ENCODE results near the gene LIMCH1.
"Not testable (repeated sequence)": the region's sequence is repeated elsewhere in the genome, so short reads cannot be mapped to it uniquely, and the experiment has no call there.

The LIMCH1 gene

GRCh38 chr4:41687971-41688370 lies 150.0 kb downstream of the LIMCH1 start:
- DNase-seq, result no peak

- peak; percentile 13 for DNase-seq
Measured at GRCh38 chr4:41692717-41693345, 154.9 kb downstream of the LIMCH1 start.

- no peak for DNase-seq
Measured at GRCh38 chr4:41693629-41694028, 155.7 kb downstream of the LIMCH1 start.

GRCh38 chr4:41696131-41696530 lies 158.2 kb downstream of the LIMCH1 start:
- no peak for DNase-seq

- DNase-seq, result no peak
Measured at GRCh38 chr4:41696763-41697162, 158.8 kb downstream of the LIMCH1 start.

- no peak for DNase-seq
Measured at GRCh38 chr4:41701983-41702382, 164.0 kb downstream of the LIMCH1 start.

- no peak for DNase-seq
Measured at GRCh38 chr4:41702770-41703169, 164.8 kb downstream of the LIMCH1 start.

- DNase-seq, result no peak
Measured at GRCh38 chr4:41703785-41704184, 165.8 kb downstream of the LIMCH1 start.

GRCh38 chr4:41709844-41710481 lies 172.0 kb downstream of the LIMCH1 start:
- DNase-seq, result no peak

- not testable (repeated sequence) for DNase-seq
Measured at GRCh38 chr4:41711654-41712053, 173.7 kb downstream of the LIMCH1 start.

GRCh38 chr4:41712425-41712824 lies 174.5 kb downstream of the LIMCH1 start:
- DNase-seq, result no peak

GRCh38 chr4:41713768-41714167 lies 175.8 kb downstream of the LIMCH1 start:
- no peak for DNase-seq

- no peak for DNase-seq
Measured at GRCh38 chr4:41714364-41715000, 176.5 kb downstream of the LIMCH1 start.

GRCh38 chr4:41715155-41715554 lies 177.2 kb downstream of the LIMCH1 start:
- DNase-seq, result no peak

GRCh38 chr4:41718907-41719306 lies 180.9 kb downstream of the LIMCH1 start:
- DNase-seq, result no peak

- no peak for DNase-seq
Measured at GRCh38 chr4:41719417-41719816, 181.5 kb downstream of the LIMCH1 start.

- DNase-seq, result no peak
Measured at GRCh38 chr4:41722181-41722580, 184.2 kb downstream of the LIMCH1 start.

GRCh38 chr4:41723286-41723685 lies 185.3 kb downstream of the LIMCH1 start:
- DNase-seq, result no peak

GRCh38 chr4:41725254-41725653 lies 187.3 kb downstream of the LIMCH1 start:
- no peak for DNase-seq

- DNase-seq, result no peak
Measured at GRCh38 chr4:41727861-41728572, 190.1 kb downstream of the LIMCH1 start.

GRCh38 chr4:41728573-41728913 lies 190.6 kb downstream of the LIMCH1 start:
- no peak for DNase-seq

GRCh38 chr4:41731569-41732126 lies 193.7 kb downstream of the LIMCH1 start:
- no peak for DNase-seq

GRCh38 chr4:41734371-41734770 lies 196.4 kb downstream of the LIMCH1 start:
- no peak for DNase-seq

GRCh38 chr4:41737491-41737890 lies 199.5 kb downstream of the LIMCH1 start:
- not testable (repeated sequence) for DNase-seq
